ENCODE data around the gene HSPA12A. TPM values are rescaled to one million over a fixed set of nuclear protein-coding genes. Genes with fewer than 3 reads are reported as not detected.

The HSPA12A gene
- total RNA-seq, 1 donor from 2014 or later: 11.0 TPM

- H3K9me3 Mint-ChIP-seq: peaks cover 5% of the 10 kb centered on the region
- peaks cover 3% of the 10 kb centered on the region for H3K27me3 Mint-ChIP-seq
- peak overlapping the region; percentile 11 for H3K27ac Mint-ChIP-seq
- TF ChIP-seq CTCF (conservative IDR thresholded peaks at IDR 0.05): no peak
- DNase-seq (ENCODE audit: extremely low spot score, unreplicated experiment): peak; percentile 73
- peaks cover 8% of the 10 kb centered on the region for H3K36me3 Mint-ChIP-seq
- H3K4me3 Mint-ChIP-seq: peak overlapping the region; percentile 85
- peaks cover 21% of the 10 kb centered on the region for H3K4me1 Mint-ChIP-seq (ENCODE audit: unreplicated experiment)
These were observed 72.3 kb downstream of the HSPA12A start for GRCh38 chr10:116669832-116670644.

GRCh38 chr10:116669080-116669479, 73.3 kb downstream of the HSPA12A start:
- no peak for TF ChIP-seq CTCF (conservative IDR thresholded peaks at IDR 0.05)
- Mint-ChIP-seq H3K36me3 (peaks cover 8% of the 10 kb centered on the region), H3K9me3 (peaks cover 5% of the 10 kb centered on the region), H3K4me3 (peak overlapping the region; percentile 85), H3K27me3 (peaks cover 3% of the 10 kb centered on the region), H3K27ac (peak overlapping the region; percentile 70), H3K4me1 (ENCODE audit: unreplicated experiment) (peaks cover 21% of the 10 kb centered on the region)
- peak; percentile 50 for DNase-seq (ENCODE audit: extremely low spot score, unreplicated experiment)

GRCh38 chr10:116668446-116668845, 73.9 kb downstream of the HSPA12A start:
- no peak for TF ChIP-seq CTCF (conservative IDR thresholded peaks at IDR 0.05)
- H3K27ac Mint-ChIP-seq: peak overlapping the region; percentile 23
- H3K27me3 Mint-ChIP-seq: peaks cover 3% of the 10 kb centered on the region
- peaks cover 5% of the 10 kb centered on the region for H3K9me3 Mint-ChIP-seq
- H3K36me3 Mint-ChIP-seq: peaks cover 8% of the 10 kb centered on the region
- DNase-seq (ENCODE audit: extremely low spot score, unreplicated experiment): no peak
- H3K4me1 Mint-ChIP-seq (ENCODE audit: unreplicated experiment): peaks cover 21% of the 10 kb centered on the region
- peak overlapping the region; percentile 39 for H3K4me3 Mint-ChIP-seq

GRCh38 chr10:116668018-116668417, 74.3 kb downstream of the HSPA12A start:
- DNase-seq (ENCODE audit: extremely low spot score, unreplicated experiment): peak; percentile 60
- Mint-ChIP-seq H3K27me3 (peaks cover 3% of the 10 kb centered on the region), H3K27ac (peak overlapping the region; percentile 23), H3K9me3 (peaks cover 5% of the 10 kb centered on the region), H3K4me1 (ENCODE audit: unreplicated experiment) (peaks cover 21% of the 10 kb centered on the region), H3K36me3 (peaks cover 8% of the 10 kb centered on the region), H3K4me3 (peak overlapping the region; percentile 39)
- no peak for TF ChIP-seq CTCF (conservative IDR thresholded peaks at IDR 0.05)

GRCh38 chr10:116667484-116667883, 74.9 kb downstream of the HSPA12A start:
- Mint-ChIP-seq H3K9me3 (peaks cover 5% of the 10 kb centered on the region), H3K4me3 (no peak overlapping the region), H3K27ac (no peak overlapping the region), H3K36me3 (peaks cover 8% of the 10 kb centered on the region), H3K4me1 (ENCODE audit: unreplicated experiment) (peaks cover 23% of the 10 kb centered on the region), H3K27me3 (peaks cover 3% of the 10 kb centered on the region)
- no peak for TF ChIP-seq CTCF (conservative IDR thresholded peaks at IDR 0.05)
- DNase-seq (ENCODE audit: extremely low spot score, unreplicated experiment): no peak

Data from type B pancreatic cell (in vitro differentiated cells).